Duodenal mucosa (tissue), 2 donors: Measurements from ENCODE around the gene SNTG2.
"Not testable (repeated sequence)": the region's sequence is repeated elsewhere in the genome, so short reads cannot be mapped to it uniquely, and the experiment has no call there.

ENCODE experiments used
- H3K27ac ChIP-seq: one replicate; pipeline ENCODE4 v1.7.0; 2013; ENCODE audit warnings: low read depth, low read length
- H3K27me3 ChIP-seq, 2 donors: one replicate each; pipeline ENCODE4 v1.7.0; 2013; ENCODE audit warnings: low read length in 2 of 2, control low read depth in 1 of 2; ENCODE audit not compliant: insufficient read depth in 2 of 2, control insufficient read depth in 1 of 2
- H3K36me3 ChIP-seq, 2 donors: one replicate each; pipeline ENCODE4 v1.7.0; 2013; ENCODE audit warnings: low read length in 2 of 2, control low read depth in 1 of 2; ENCODE audit not compliant: insufficient read depth in 2 of 2, control insufficient read depth in 1 of 2
- H3K4me1 ChIP-seq, 2 donors: one replicate each; pipeline ENCODE4 v1.7.0; 2013; ENCODE audit warnings: low read length in 2 of 2, control low read depth in 1 of 2; ENCODE audit not compliant: insufficient read depth in 2 of 2, control insufficient read depth in 1 of 2
- H3K4me3 ChIP-seq, 2 donors: one replicate each; pipeline ENCODE4 v1.7.0; 2013; ENCODE audit warnings: low read length in 2 of 2, low read depth in 1 of 2
- H3K9ac ChIP-seq, 2 donors: one replicate each; pipeline ENCODE4 v1.7.0; 2013; ENCODE audit warnings: low read length in 2 of 2, low read depth in 1 of 2
- H3K9me3 ChIP-seq, 2 donors: one replicate each; pipeline ENCODE4 v1.7.0; 2013; ENCODE audit warnings: low read length in 2 of 2, control low read depth in 1 of 2; ENCODE audit not compliant: control insufficient read depth in 1 of 2

The SNTG2 gene

DNA sequence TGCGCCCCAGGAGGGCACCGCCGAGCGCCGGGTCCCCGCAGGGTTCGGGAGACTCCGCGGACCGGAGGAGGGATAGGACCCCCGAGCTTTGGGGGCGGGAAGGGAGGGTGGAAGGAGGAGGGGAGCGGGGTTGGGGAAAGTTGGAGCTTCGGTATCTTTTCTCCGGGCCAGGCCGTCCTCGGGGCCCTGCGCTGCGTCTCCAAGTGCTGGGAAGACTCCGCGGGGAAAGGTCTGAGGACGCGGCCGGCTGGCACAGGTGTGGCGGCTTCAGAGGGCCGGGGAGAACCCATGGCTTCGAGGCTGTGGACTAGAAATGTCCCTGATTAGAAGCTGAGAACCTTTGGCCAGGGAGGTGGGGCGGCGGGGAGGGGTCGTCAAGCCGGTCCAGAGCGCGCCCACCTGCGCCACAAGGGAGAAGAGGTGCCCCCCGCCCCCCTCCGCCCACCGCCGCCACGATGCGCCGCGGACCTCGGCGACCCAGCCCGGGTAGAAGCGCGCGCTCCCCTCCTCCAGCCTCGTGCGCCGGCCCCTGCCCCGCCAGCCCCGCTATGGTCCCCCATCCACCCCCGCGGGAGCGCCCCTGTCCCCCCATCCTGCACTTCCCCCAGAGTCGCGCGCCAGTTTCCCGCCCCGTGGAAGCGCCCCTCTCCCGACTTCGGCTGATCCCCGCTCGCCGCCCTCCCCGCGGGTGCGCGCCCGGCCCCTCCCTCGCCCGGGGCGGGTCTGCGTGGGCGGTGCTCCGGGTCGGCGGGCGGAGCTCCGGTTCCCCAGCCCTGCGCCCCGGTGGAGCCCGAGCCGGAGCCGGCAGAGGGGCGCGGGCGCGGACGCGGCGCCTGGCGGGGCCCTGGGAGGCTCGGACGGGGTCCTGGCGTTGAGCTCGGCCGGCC, at the start of gene SNTG2:
Gene SNTG2 (plus strand): TSS at position 770 of the 887 bp plus-strand sequence. CDS start 148 bp downstream, outside the sequence.
- H3K27me3 ChIP-seq: peaks cover 22 to 31% of the 10 kb centered on the region in 2 donors
- no peaks in the 10 kb centered on the region for H3K4me1 ChIP-seq
- H3K4me3 ChIP-seq: peak within 1 kb of the TSS; percentile 34 to 45
- no peak within 1 kb of the TSS for H3K27ac ChIP-seq
- no peaks in the 10 kb centered on the region for H3K9me3 ChIP-seq
- H3K9ac ChIP-seq: no peak within 1 kb of the TSS
- no peaks in the 10 kb centered on the region for H3K36me3 ChIP-seq

DNA sequence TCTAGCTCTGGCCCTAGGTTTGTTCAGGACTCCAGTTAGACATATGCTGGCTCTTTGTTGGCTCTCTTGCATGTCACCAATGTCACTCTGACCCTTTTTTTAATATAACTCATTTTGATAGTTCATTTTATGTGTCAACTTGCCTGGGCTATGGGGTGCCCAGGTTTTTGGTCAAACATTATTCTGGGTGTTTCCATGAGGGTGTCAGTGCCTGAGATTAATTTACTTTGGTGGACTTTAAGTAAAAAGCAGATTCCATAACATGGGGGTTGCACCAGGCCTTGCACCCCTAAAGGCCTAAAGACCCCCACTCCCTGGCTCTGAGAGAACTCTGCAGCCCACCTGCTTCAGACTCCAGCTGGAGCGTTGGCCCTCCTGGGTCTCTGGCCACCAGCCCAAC, 48.1 kb upstream of the SNTG2 start:
- H3K27ac ChIP-seq: no peak overlapping the region
- H3K4me1 ChIP-seq: no peaks in the 10 kb centered on the region
- no peaks in the 10 kb centered on the region for H3K36me3 ChIP-seq
- no peak overlapping the region for H3K9ac ChIP-seq
- H3K9me3 ChIP-seq: no peaks in the 10 kb centered on the region
- no peak overlapping the region for H3K4me3 ChIP-seq
- H3K27me3 ChIP-seq: no peaks in the 10 kb centered on the region

GRCh38 chr2:903223-903900, 47.3 kb upstream of the SNTG2 start:
- Histone ChIP-seq H3K9me3 (no peaks in the 10 kb centered on the region), H3K27me3 (no peaks in the 10 kb centered on the region), H3K36me3 (no peaks in the 10 kb centered on the region), H3K9ac (no peak overlapping the region), H3K4me1 (no peaks in the 10 kb centered on the region), H3K4me3 (no peak overlapping the region), H3K27ac (no peak overlapping the region)

- Histone ChIP-seq H3K4me1 (no peaks in the 10 kb centered on the region), H3K36me3 (no peaks in the 10 kb centered on the region), H3K9me3 (no peaks in the 10 kb centered on the region), H3K27me3 (no peaks in the 10 kb centered on the region), H3K9ac (no peak overlapping the region), H3K27ac (no peak overlapping the region), H3K4me3 (no peak overlapping the region)
These were observed 46.2 kb upstream of the SNTG2 start for GRCh38 chr2:904246-905024.

DNA sequence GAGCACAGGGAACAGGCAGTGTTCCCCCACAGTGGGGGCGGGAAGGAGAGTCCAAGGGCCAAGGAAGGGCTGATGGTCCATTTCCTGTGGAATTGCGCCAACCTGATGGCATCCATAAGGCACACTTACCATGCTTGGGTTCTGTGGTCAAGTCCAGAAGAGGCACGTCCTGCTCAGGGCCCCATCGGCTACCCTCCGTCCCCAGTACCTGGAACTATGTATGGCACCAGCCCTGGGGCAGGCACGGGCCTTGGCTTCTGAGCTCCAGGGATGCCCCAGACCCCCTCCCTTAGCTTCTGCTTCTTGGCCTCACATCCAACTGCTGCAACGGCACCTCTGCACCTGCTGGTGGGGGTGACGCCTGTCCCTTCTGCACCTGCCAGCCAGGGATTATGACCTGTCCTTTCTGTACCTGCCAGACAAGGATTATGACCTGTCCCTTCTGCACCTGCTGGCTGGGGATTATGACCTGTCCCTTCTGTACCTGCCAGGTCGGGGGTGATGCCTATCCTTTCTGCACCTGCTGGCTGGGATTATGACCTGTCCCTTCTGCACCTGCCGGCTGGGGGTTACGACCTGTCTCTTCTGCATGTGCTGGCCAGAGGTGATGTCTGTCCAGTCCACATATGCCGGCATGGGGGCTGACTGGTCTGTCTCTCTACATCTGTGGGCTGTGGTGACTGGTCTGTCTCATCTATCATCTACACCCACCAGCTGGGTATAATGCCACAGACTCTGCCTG, 45.4 kb upstream of the SNTG2 start:
- Histone ChIP-seq H3K27ac (no peak overlapping the region), H3K9ac (no peak overlapping the region), H3K4me3 (no peak overlapping the region), H3K36me3 (no peaks in the 10 kb centered on the region), H3K27me3 (no peaks in the 10 kb centered on the region), H3K4me1 (no peaks in the 10 kb centered on the region), H3K9me3 (peaks cover 0 to 3% of the 10 kb centered on the region in 2 donors)

GRCh38 chr2:905833-906140, 44.9 kb upstream of the SNTG2 start:
- Histone ChIP-seq H3K27me3 (no peaks in the 10 kb centered on the region), H3K27ac (no peak overlapping the region), H3K36me3 (no peaks in the 10 kb centered on the region), H3K9me3 (peaks cover 0 to 5% of the 10 kb centered on the region in 2 donors), H3K4me3 (no peak overlapping the region), H3K4me1 (no peaks in the 10 kb centered on the region), H3K9ac (no peak overlapping the region)

- Histone ChIP-seq H3K4me1 (no peaks in the 10 kb centered on the region), H3K9ac (no peak overlapping the region), H3K4me3 (no peak overlapping the region), H3K27me3 (no peaks in the 10 kb centered on the region), H3K9me3 (peaks cover 0 to 5% of the 10 kb centered on the region in 2 donors), H3K36me3 (no peaks in the 10 kb centered on the region), H3K27ac (no peak overlapping the region)
These were observed 42.9 kb upstream of the SNTG2 start for GRCh38 chr2:907706-908105.

- Histone ChIP-seq H3K36me3 (no peaks in the 10 kb centered on the region), H3K9ac (no peak overlapping the region), H3K27me3 (no peaks in the 10 kb centered on the region), H3K4me3 (no peak overlapping the region), H3K4me1 (no peaks in the 10 kb centered on the region), H3K9me3 (peaks cover 0 to 5% of the 10 kb centered on the region in 2 donors), H3K27ac (no peak overlapping the region)
These were observed 42.1 kb upstream of the SNTG2 start for GRCh38 chr2:908568-908967.

- not testable (repeated sequence) for H3K36me3 ChIP-seq, H3K4me1 ChIP-seq, H3K4me3 ChIP-seq, H3K9ac ChIP-seq, H3K27me3 ChIP-seq, H3K27ac ChIP-seq, H3K9me3 ChIP-seq
These were observed 40.8 kb upstream of the SNTG2 start for GRCh38 chr2:909764-910379.
